Measurements from ENCODE around the gene RAMP3.
"Not testable (repeated sequence)": the region's sequence is repeated elsewhere in the genome, so short reads cannot be mapped to it uniquely, and the experiment has no call there.

The RAMP3 gene

GRCh38 chr7:45199506-45199905 is 41.9 kb downstream of the RAMP3 start:
- DNase-seq, result no peak

- DNase-seq, result peak in 1 of 2 donors; percentile 34
These were observed 45.0 kb downstream of the RAMP3 start for GRCh38 chr7:45202625-45203024.

- no peak for DNase-seq
These were observed 45.4 kb downstream of the RAMP3 start for GRCh38 chr7:45203036-45203435.

GRCh38 chr7:45203459-45203858 is 45.9 kb downstream of the RAMP3 start:
- no peak for DNase-seq

GRCh38 chr7:45203936-45204445 is 46.4 kb downstream of the RAMP3 start:
- no peak for DNase-seq

GRCh38 chr7:45206266-45206665 is 48.7 kb downstream of the RAMP3 start:
- DNase-seq, result not testable (repeated sequence)

- DNase-seq, result not testable (repeated sequence)
These were observed 52.3 kb downstream of the RAMP3 start for GRCh38 chr7:45209909-45210308.

- DNase-seq, result no peak
These were observed 53.5 kb downstream of the RAMP3 start for GRCh38 chr7:45211066-45211465.

- DNase-seq, result no peak
These were observed 54.4 kb downstream of the RAMP3 start for GRCh38 chr7:45211958-45212357.

- DNase-seq, result no peak
These were observed 55.0 kb downstream of the RAMP3 start for GRCh38 chr7:45212606-45213005.

- DNase-seq, result no peak
These were observed 58.0 kb downstream of the RAMP3 start for GRCh38 chr7:45215601-45216062.

- no peak for DNase-seq
These were observed 58.6 kb downstream of the RAMP3 start for GRCh38 chr7:45216181-45216580.

- no peak for DNase-seq
These were observed 59.1 kb downstream of the RAMP3 start for GRCh38 chr7:45216622-45217165.

GRCh38 chr7:45217358-45217757 is 59.8 kb downstream of the RAMP3 start:
- DNase-seq, result no peak

GRCh38 chr7:45219130-45219529 is 61.5 kb downstream of the RAMP3 start:
- DNase-seq, result no peak

- DNase-seq, result no peak
These were observed 62.3 kb downstream of the RAMP3 start for GRCh38 chr7:45219801-45220435.

- no peak for DNase-seq
These were observed 63.4 kb downstream of the RAMP3 start for GRCh38 chr7:45220846-45221618.

GRCh38 chr7:45221896-45222604 is 64.5 kb downstream of the RAMP3 start:
- DNase-seq, result no peak

- DNase-seq, result no peak
These were observed 65.5 kb downstream of the RAMP3 start for GRCh38 chr7:45223078-45223477.

GRCh38 chr7:45223728-45224630 is 66.4 kb downstream of the RAMP3 start:
- no peak for DNase-seq

GRCh38 chr7:45224832-45225231 is 67.2 kb downstream of the RAMP3 start:
- DNase-seq, result no peak

- DNase-seq, result no peak
These were observed 67.8 kb downstream of the RAMP3 start for GRCh38 chr7:45225311-45225947.
